NCI-H226 (cell line): ENCODE results near the gene GPR156.
A peak's percentile ranks its signal among the peaks of the same experiment; 100 is the strongest.
"Not testable (repeated sequence)": the region's sequence is repeated elsewhere in the genome, so short reads cannot be mapped to it uniquely, and the experiment has no call there.

Experiments used
- DNase-seq: peaks from one replicate; pipeline ENCODE4 v3.0.0-alpha.2; 2015

Gene GPR156

GRCh38 chr3:120272286-120272685 is 12.7 kb downstream of the GPR156 start:
- no peak for DNase-seq

- DNase-seq = no peak
These were observed 19.0 kb downstream of the GPR156 start for GRCh38 chr3:120265989-120266388.

- peak; percentile 8 for DNase-seq
These were observed 20.1 kb downstream of the GPR156 start for GRCh38 chr3:120264963-120265362.

GRCh38 chr3:120263792-120264191 is 21.2 kb downstream of the GPR156 start:
- no peak for DNase-seq

GRCh38 chr3:120258009-120258408 is 27.0 kb downstream of the GPR156 start:
- DNase-seq = no peak

- no peak for DNase-seq
These were observed 39.6 kb downstream of the GPR156 start for GRCh38 chr3:120245386-120245785.

GRCh38 chr3:120244834-120245225 is 40.2 kb downstream of the GPR156 start:
- DNase-seq = no peak

GRCh38 chr3:120239644-120240043 is 45.4 kb downstream of the GPR156 start:
- DNase-seq = no peak

GRCh38 chr3:120227710-120228347 is 57.2 kb downstream of the GPR156 start:
- DNase-seq = no peak

- DNase-seq = no peak
These were observed 60.8 kb downstream of the GPR156 start for GRCh38 chr3:120224237-120224636.

GRCh38 chr3:120218981-120219380 is 66.0 kb downstream of the GPR156 start:
- DNase-seq = no peak

GRCh38 chr3:120216633-120217032 is 68.4 kb downstream of the GPR156 start:
- DNase-seq = not testable (repeated sequence)

- DNase-seq = no peak
These were observed 70.8 kb downstream of the GPR156 start for GRCh38 chr3:120214176-120214575.

- DNase-seq = no peak
These were observed 72.5 kb downstream of the GPR156 start for GRCh38 chr3:120212505-120212904.

GRCh38 chr3:120209425-120209824 is 75.6 kb downstream of the GPR156 start:
- no peak for DNase-seq

GRCh38 chr3:120204338-120204737 is 80.7 kb downstream of the GPR156 start:
- no peak for DNase-seq

GRCh38 chr3:120203621-120204020 is 81.4 kb downstream of the GPR156 start:
- DNase-seq = no peak

GRCh38 chr3:120203016-120203415 is 82.0 kb downstream of the GPR156 start:
- DNase-seq = peak; percentile 71

- no peak for DNase-seq
These were observed 82.7 kb downstream of the GPR156 start for GRCh38 chr3:120202363-120202762.

- DNase-seq = no peak
These were observed 84.4 kb downstream of the GPR156 start for GRCh38 chr3:120200493-120201235.

- peak; percentile 17 for DNase-seq
These were observed 86.6 kb downstream of the GPR156 start for GRCh38 chr3:120198305-120198878.

GRCh38 chr3:120196812-120197211 is 88.2 kb downstream of the GPR156 start:
- no peak for DNase-seq

- no peak for DNase-seq
These were observed 88.7 kb downstream of the GPR156 start for GRCh38 chr3:120196333-120196732.

- no peak for DNase-seq
These were observed 91.5 kb downstream of the GPR156 start for GRCh38 chr3:120193554-120193953.
